ENCODE data around the gene DSCAM. TPM values are rescaled to one million over a fixed set of nuclear protein-coding genes. Genes with fewer than 3 reads are reported as not detected.

DSCAM gene
- total RNA-seq, 4 donors from 2014 or later: 0.03 TPM; not detected in 3

DNA sequence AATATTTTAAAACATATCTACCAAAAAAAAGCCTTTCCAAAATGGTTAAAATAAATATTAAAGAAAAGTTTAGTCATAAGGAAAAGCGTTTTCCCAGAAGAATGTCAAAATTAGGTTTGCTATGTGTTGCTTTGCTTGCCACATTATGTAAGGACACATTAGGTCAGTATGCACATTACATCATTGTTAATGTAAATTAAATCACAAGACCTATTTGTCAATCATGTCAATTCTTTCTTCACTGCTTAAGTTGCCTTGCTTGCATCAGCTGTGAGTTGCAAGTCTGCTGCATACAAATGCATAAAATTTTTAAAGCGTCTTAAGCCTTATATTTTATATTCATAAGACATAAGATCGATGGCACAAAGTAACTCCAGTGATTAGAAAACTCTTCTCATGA is 530.9 kb downstream of the DSCAM start:
- DNase-seq (no peak), ATAC-seq (no peak)
- H3K36me3 ChIP-seq: no peaks in the 10 kb centered on the region
- H3K27me3 ChIP-seq: no peaks in the 10 kb centered on the region
- no peaks in the 10 kb centered on the region for H3K9me3 ChIP-seq
- TF ChIP-seq, protein P1, sequence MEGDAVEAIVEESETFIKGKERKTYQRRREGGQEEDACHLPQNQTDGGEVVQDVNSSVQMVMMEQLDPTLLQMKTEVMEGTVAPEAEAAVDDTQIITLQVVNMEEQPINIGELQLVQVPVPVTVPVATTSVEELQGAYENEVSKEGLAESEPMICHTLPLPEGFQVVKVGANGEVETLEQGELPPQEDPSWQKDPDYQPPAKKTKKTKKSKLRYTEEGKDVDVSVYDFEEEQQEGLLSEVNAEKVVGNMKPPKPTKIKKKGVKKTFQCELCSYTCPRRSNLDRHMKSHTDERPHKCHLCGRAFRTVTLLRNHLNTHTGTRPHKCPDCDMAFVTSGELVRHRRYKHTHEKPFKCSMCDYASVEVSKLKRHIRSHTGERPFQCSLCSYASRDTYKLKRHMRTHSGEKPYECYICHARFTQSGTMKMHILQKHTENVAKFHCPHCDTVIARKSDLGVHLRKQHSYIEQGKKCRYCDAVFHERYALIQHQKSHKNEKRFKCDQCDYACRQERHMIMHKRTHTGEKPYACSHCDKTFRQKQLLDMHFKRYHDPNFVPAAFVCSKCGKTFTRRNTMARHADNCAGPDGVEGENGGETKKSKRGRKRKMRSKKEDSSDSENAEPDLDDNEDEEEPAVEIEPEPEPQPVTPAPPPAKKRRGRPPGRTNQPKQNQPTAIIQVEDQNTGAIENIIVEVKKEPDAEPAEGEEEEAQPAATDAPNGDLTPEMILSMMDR (IDR thresholded peaks at IDR 0.05 in 4 of 5, conservative IDR thresholded peaks at IDR 0.05 in 1 of 5): no peak
- no peak for TF ChIP-seq POLR2A (IDR thresholded peaks at IDR 0.05)
- no peaks in the 10 kb centered on the region for H3K4me1 ChIP-seq
- no peak overlapping the region for H3K4me3 ChIP-seq
- no peak overlapping the region for H3K27ac ChIP-seq
- in situ Hi-C loops (cut with MboI; ENCODE audit: low sequenced_read_pairs in 4 of 4): no loop called here
- intact Hi-C loops (cut with DNase I; ENCODE audit: low total_unique reads): no loop called here

DNA sequence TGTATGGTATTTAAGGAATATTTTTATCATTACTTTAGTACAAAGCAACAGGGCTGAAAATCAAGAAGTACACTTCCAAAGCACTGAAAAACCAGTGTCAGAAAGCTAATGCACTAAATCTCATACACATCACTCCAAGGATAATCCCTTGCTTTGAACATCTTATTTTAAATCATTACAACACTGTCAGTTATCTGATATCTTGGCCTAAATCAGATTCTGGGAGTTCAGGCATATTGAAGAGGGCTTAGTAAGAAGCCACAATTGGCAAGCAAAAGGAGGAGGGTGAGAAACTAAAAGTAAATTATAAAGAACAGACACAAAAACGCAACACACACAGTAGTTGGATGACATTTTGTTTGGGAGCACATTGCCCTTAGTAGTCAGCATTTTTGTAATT is 531.3 kb downstream of the DSCAM start:
- in situ Hi-C loops (cut with MboI; ENCODE audit: low sequenced_read_pairs in 4 of 4): no loop called here
- DNase-seq: no peak
- H3K4me1 ChIP-seq: no peaks in the 10 kb centered on the region
- H3K27me3 ChIP-seq: no peaks in the 10 kb centered on the region
- intact Hi-C loops (cut with DNase I; ENCODE audit: low total_unique reads): no loop called here
- H3K27ac ChIP-seq: no peak overlapping the region
- no peak for TF ChIP-seq POLR2A (IDR thresholded peaks at IDR 0.05)
- TF ChIP-seq, protein P1 (IDR thresholded peaks at IDR 0.05 in 4 of 5, conservative IDR thresholded peaks at IDR 0.05 in 1 of 5): no peak
- no peaks in the 10 kb centered on the region for H3K36me3 ChIP-seq
- H3K9me3 ChIP-seq: no peaks in the 10 kb centered on the region
- no peak overlapping the region for H3K4me3 ChIP-seq
- no peak for ATAC-seq

DNA sequence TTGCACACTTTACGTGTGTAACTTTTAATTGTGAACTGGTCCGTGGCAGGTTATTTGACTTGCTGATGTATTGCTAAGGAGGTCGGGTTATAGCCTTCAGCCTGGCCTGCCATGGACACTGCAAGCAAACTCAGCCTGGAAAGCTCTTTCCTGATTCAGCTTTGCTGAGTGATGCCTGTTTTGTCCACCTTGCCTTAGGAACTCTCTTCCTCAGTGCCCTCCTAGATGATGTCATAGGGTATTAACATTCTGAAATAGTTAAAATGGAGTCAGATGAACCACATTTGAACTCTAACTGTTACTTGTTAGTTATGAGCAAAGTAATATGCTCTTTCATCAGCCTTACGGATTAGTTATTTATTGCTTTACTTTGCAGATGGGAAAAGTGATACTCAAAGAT is 533.7 kb downstream of the DSCAM start:
- in situ Hi-C loops (cut with MboI; ENCODE audit: low sequenced_read_pairs in 4 of 4) (no loop called here), intact Hi-C loops (cut with DNase I; ENCODE audit: low total_unique reads) (no loop called here)
- H3K27me3 ChIP-seq: no peaks in the 10 kb centered on the region
- H3K27ac ChIP-seq: no peak overlapping the region
- ATAC-seq: no peak
- H3K9me3 ChIP-seq: no peaks in the 10 kb centered on the region
- no peaks in the 10 kb centered on the region for H3K36me3 ChIP-seq
- no peaks in the 10 kb centered on the region for H3K4me1 ChIP-seq
- TF ChIP-seq, protein P1 (IDR thresholded peaks at IDR 0.05 in 4 of 5, conservative IDR thresholded peaks at IDR 0.05 in 1 of 5): no peak
- no peak for TF ChIP-seq POLR2A (IDR thresholded peaks at IDR 0.05)
- H3K4me3 ChIP-seq: no peak overlapping the region
- DNase-seq: no peak

DNA sequence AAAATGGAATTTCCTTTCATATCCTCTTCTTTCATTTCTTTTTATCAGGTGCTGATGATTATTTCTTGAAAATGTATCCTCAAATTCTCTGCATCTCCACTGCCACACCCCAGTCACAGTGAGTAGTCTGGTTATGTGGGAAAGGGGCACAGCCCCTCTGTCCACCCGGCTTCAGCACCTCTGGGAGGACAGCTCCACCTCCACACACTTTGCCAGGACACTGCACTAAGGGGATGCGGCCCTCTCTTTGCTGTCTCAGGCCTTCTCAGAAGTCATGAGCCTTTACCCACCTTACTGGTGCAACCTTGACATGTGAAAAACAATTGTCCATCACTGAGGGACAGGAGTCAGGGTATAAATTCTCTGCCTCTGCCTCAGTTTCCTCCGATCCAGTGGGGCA is 546.7 kb downstream of the DSCAM start:
- DNase-seq (no peak), ATAC-seq (no peak)
- no peak for TF ChIP-seq POLR2A (IDR thresholded peaks at IDR 0.05)
- TF ChIP-seq, protein P1 (IDR thresholded peaks at IDR 0.05 in 4 of 5, conservative IDR thresholded peaks at IDR 0.05 in 1 of 5): no peak
- H3K27me3 ChIP-seq: no peaks in the 10 kb centered on the region
- H3K4me3 ChIP-seq: no peak overlapping the region
- no peak overlapping the region for H3K27ac ChIP-seq
- H3K9me3 ChIP-seq: no peaks in the 10 kb centered on the region
- in situ Hi-C loops (cut with MboI; ENCODE audit: low sequenced_read_pairs in 4 of 4) (no loop called here), intact Hi-C loops (cut with DNase I; ENCODE audit: low total_unique reads) (no loop called here)
- no peaks in the 10 kb centered on the region for H3K36me3 ChIP-seq
- no peaks in the 10 kb centered on the region for H3K4me1 ChIP-seq

DNA sequence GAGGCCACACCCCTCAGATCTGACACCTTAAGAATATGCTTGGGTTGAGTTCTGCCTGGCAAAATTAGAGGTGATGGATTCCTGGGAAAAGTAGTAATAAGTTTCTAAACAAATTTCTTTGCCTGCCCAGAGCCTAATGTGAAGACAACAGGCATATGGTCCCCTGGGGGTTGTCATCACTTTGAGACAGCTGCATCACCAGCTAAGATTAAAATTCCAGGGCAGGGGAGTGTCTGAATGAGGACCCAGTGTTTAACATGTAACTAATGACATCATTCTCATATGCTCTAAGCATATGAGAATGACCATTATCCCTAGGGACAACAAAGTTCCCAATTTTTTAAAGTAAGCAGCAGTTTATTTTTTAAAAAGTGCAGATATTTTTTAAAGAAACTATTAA is 547.5 kb downstream of the DSCAM start:
- intact Hi-C loops (cut with DNase I; ENCODE audit: low total_unique reads): no loop called here
- in situ Hi-C loops (cut with MboI; ENCODE audit: low sequenced_read_pairs in 4 of 4): no loop called here

More for the DNA sequence above, 547.5 kb downstream of the DSCAM start:
- no peak overlapping the region for H3K27ac ChIP-seq
- DNase-seq: no peak
- H3K36me3 ChIP-seq: no peaks in the 10 kb centered on the region
- no peaks in the 10 kb centered on the region for H3K4me1 ChIP-seq
- no peaks in the 10 kb centered on the region for H3K27me3 ChIP-seq
- no peak overlapping the region for H3K4me3 ChIP-seq
- H3K9me3 ChIP-seq: no peaks in the 10 kb centered on the region
- ATAC-seq: no peak
- TF ChIP-seq, protein P1 (IDR thresholded peaks at IDR 0.05 in 4 of 5, conservative IDR thresholded peaks at IDR 0.05 in 1 of 5): no peak
- no peak for TF ChIP-seq POLR2A (IDR thresholded peaks at IDR 0.05)
